Nephron (organoid): ENCODE data around the gene YWHAQ.
A peak's percentile ranks its signal among the peaks of the same experiment; 100 is the strongest.

Source experiments
- H3K27ac Mint-ChIP-seq, 3 experiments: 2 replicates each; pipeline ENCODE4 v1.8.0; 2020; ENCODE audit warnings: mixed read lengths in 3 of 3, mild to moderate bottlenecking in 2 of 3, moderate library complexity in 1 of 3
- H3K27me3 Mint-ChIP-seq: 2 replicates; pipeline ENCODE4 v1.8.0; 2021; ENCODE audit warnings: low read depth, mild to moderate bottlenecking, moderate library complexity, mixed read lengths
- H3K36me3 Mint-ChIP-seq: 2 replicates; pipeline ENCODE4 v1.8.0; 2020; ENCODE audit warnings: low read depth, mixed read lengths
- H3K4me1 Mint-ChIP-seq: 2 replicates; pipeline ENCODE4 v1.8.0; 2020; ENCODE audit warnings: mixed read lengths
- H3K4me3 Mint-ChIP-seq, 3 experiments: 2 replicates each; pipeline ENCODE4 v1.8.0; 2020; ENCODE audit warnings: mild to moderate bottlenecking in 3 of 3, mixed read lengths in 3 of 3, moderate library complexity in 2 of 3
- H3K9me3 Mint-ChIP-seq: 2 replicates; pipeline ENCODE4 v1.8.0; 2020; ENCODE audit warnings: mixed read lengths
- CTCF ChIP-seq, 3 experiments: fragments of 200-600 bp; sonication (generic); IDR thresholded peaks; one replicate each; pipeline ENCODE4 v1.5.0; 2021; ENCODE audit warnings: antibody characterized with exemption in 3 of 3; ENCODE audit not compliant: unreplicated experiment in 3 of 3

YWHAQ gene

GRCh38 chr2:9649261-9649660, 18.5 kb upstream of the YWHAQ start:
- no peaks in the 10 kb centered on the region for H3K9me3 Mint-ChIP-seq
- peaks cover 4% of the 10 kb centered on the region for H3K4me1 Mint-ChIP-seq
- H3K36me3 Mint-ChIP-seq = no peaks in the 10 kb centered on the region
- no peak for TF ChIP-seq CTCF (IDR thresholded peaks at IDR 0.05; ENCODE audit: unreplicated experiment in 3 of 3)
- no peak overlapping the region for H3K4me3 Mint-ChIP-seq
- no peak overlapping the region for H3K27ac Mint-ChIP-seq
- H3K27me3 Mint-ChIP-seq = peaks cover 28% of the 10 kb centered on the region

- no peaks in the 10 kb centered on the region for H3K9me3 Mint-ChIP-seq
- H3K27ac Mint-ChIP-seq = no peak overlapping the region
- no peak for TF ChIP-seq CTCF (IDR thresholded peaks at IDR 0.05; ENCODE audit: unreplicated experiment in 3 of 3)
- H3K36me3 Mint-ChIP-seq = no peaks in the 10 kb centered on the region
- peaks cover 28% of the 10 kb centered on the region for H3K27me3 Mint-ChIP-seq
- no peak overlapping the region for H3K4me3 Mint-ChIP-seq
- peaks cover 4% of the 10 kb centered on the region for H3K4me1 Mint-ChIP-seq
Measured at GRCh38 chr2:9648821-9649220, 18.0 kb upstream of the YWHAQ start.

GRCh38 chr2:9647884-9648283, 17.1 kb upstream of the YWHAQ start:
- Mint-ChIP-seq H3K9me3 (no peaks in the 10 kb centered on the region), H3K4me1 (peaks cover under 1% of the 10 kb centered on the region), H3K36me3 (no peaks in the 10 kb centered on the region), H3K27me3 (peaks cover 28% of the 10 kb centered on the region), H3K4me3 (no peak overlapping the region), H3K27ac (no peak overlapping the region)
- no peak for TF ChIP-seq CTCF (IDR thresholded peaks at IDR 0.05; ENCODE audit: unreplicated experiment in 3 of 3)

- TF ChIP-seq CTCF (IDR thresholded peaks at IDR 0.05; ENCODE audit: unreplicated experiment in 3 of 3) = no peak
- Mint-ChIP-seq H3K27me3 (peaks cover 20% of the 10 kb centered on the region), H3K4me3 (no peak overlapping the region), H3K4me1 (no peaks in the 10 kb centered on the region), H3K9me3 (no peaks in the 10 kb centered on the region), H3K27ac (no peak overlapping the region), H3K36me3 (no peaks in the 10 kb centered on the region)
Measured at GRCh38 chr2:9646196-9647030, 15.6 kb upstream of the YWHAQ start.

GRCh38 chr2:9644603-9645002, 13.8 kb upstream of the YWHAQ start:
- no peak overlapping the region for H3K4me3 Mint-ChIP-seq
- no peaks in the 10 kb centered on the region for H3K36me3 Mint-ChIP-seq
- no peak overlapping the region for H3K27ac Mint-ChIP-seq
- no peak for TF ChIP-seq CTCF (IDR thresholded peaks at IDR 0.05; ENCODE audit: unreplicated experiment in 3 of 3)
- H3K9me3 Mint-ChIP-seq = no peaks in the 10 kb centered on the region
- H3K27me3 Mint-ChIP-seq = peaks cover 16% of the 10 kb centered on the region
- H3K4me1 Mint-ChIP-seq = peaks cover 9% of the 10 kb centered on the region

GRCh38 chr2:9644021-9644420, 13.2 kb upstream of the YWHAQ start:
- peaks cover 15% of the 10 kb centered on the region for H3K4me1 Mint-ChIP-seq
- no peaks in the 10 kb centered on the region for H3K36me3 Mint-ChIP-seq
- peaks cover 15% of the 10 kb centered on the region for H3K27me3 Mint-ChIP-seq
- no peak for TF ChIP-seq CTCF (IDR thresholded peaks at IDR 0.05; ENCODE audit: unreplicated experiment in 3 of 3)
- H3K4me3 Mint-ChIP-seq = no peak overlapping the region
- peak overlapping the region in 1 of 3 experiments; percentile 2 for H3K27ac Mint-ChIP-seq
- no peaks in the 10 kb centered on the region for H3K9me3 Mint-ChIP-seq
